GM19043 (cell line): ENCODE measurements around the gene CSPG5.

ENCODE experiments used
- ATAC-seq: cut with Tn5 transposase; IDR thresholded peaks from one replicate; pipeline ENCODE4 v1.9.1; 2021; ENCODE audit warnings: low read depth; ENCODE audit not compliant: unreplicated experiment

Gene CSPG5

GRCh38 chr3:47542471-47543173 lies 36.0 kb downstream of the CSPG5 start:
- ATAC-seq = no peak

GRCh38 chr3:47541583-47542108 lies 37.0 kb downstream of the CSPG5 start:
- ATAC-seq = no peak

GRCh38 chr3:47540281-47540680 lies 38.4 kb downstream of the CSPG5 start:
- ATAC-seq = no peak

- no peak for ATAC-seq
Observed at GRCh38 chr3:47536967-47537366, 41.7 kb downstream of the CSPG5 start.

- ATAC-seq = no peak
Observed at GRCh38 chr3:47536221-47536891, 42.3 kb downstream of the CSPG5 start.

- no peak for ATAC-seq
Observed at GRCh38 chr3:47533996-47534454, 44.6 kb downstream of the CSPG5 start.

- ATAC-seq = no peak
Observed at GRCh38 chr3:47533481-47533880, 45.2 kb downstream of the CSPG5 start.

GRCh38 chr3:47527952-47528725 lies 50.5 kb downstream of the CSPG5 start:
- no peak for ATAC-seq

- ATAC-seq = no peak
Observed at GRCh38 chr3:47525617-47526016, 53.0 kb downstream of the CSPG5 start.

- ATAC-seq = no peak
Observed at GRCh38 chr3:47523310-47524073, 55.2 kb downstream of the CSPG5 start.

- ATAC-seq = peak; percentile 53
Observed at GRCh38 chr3:47522082-47522987, 56.3 kb downstream of the CSPG5 start.

- no peak for ATAC-seq
Observed at GRCh38 chr3:47520756-47521155, 57.9 kb downstream of the CSPG5 start.

GRCh38 chr3:47517937-47518336 lies 60.7 kb downstream of the CSPG5 start:
- ATAC-seq = no peak

- no peak for ATAC-seq
Observed at GRCh38 chr3:47515864-47516319, 62.8 kb downstream of the CSPG5 start.

- ATAC-seq = no peak
Observed at GRCh38 chr3:47515100-47515499, 63.6 kb downstream of the CSPG5 start.

GRCh38 chr3:47513125-47513929 lies 65.3 kb downstream of the CSPG5 start, which contains the start of gene ELP6:
Gene ELP6, minus strand, starts transcription at chr3:47513712. Its CDS starts 122 bp downstream, at chr3:47513590.
- peak; percentile 93 for ATAC-seq

- ATAC-seq = no peak
Observed at GRCh38 chr3:47512416-47513124, 66.1 kb downstream of the CSPG5 start.
